ENCODE results near the gene ZNF598.

The ZNF598 gene

DNA sequence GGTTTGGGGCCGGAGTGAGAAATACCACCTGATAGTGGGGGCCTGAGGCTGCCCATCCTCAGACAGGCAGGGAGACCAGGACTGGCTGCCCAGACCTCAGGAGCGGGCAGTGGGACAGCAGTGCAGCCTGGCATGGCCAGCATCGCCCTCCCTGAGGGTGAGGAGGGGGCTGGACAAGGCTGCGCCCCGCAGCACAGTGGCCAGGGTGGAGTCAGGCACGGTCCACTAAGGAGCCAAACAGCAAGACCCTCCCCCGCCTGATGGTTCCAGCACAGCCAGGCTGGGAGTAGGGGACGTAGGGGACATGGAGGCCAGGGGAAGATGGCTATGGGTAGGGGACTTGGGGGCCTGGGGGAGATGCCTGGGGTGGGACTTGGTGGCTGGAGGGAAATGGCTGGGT is 3.3 kb downstream of the ZNF598 start:
- DNase-seq (ENCODE audit: low read depth): no peak

DNA sequence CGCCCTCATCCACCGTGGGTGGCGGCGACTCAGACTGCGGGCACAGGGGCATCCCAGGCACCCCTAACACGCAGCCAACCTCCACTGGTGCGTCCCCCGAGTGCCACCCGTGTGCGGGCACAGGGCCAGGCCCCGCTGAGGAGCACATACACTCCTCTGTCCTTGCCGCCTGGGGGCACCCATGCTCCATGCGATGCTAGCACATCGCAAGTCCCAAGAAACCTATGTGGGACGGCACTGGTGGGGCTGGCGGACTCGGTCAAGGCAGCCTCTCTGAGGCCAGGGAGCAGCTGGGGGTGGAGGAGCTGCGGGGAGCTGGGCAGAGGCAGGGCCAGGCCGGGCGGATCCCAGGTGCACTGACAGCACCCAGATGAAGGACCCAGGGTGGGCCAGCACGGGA is 4.0 kb downstream of the ZNF598 start:
- DNase-seq (ENCODE audit: low read depth): no peak

DNA sequence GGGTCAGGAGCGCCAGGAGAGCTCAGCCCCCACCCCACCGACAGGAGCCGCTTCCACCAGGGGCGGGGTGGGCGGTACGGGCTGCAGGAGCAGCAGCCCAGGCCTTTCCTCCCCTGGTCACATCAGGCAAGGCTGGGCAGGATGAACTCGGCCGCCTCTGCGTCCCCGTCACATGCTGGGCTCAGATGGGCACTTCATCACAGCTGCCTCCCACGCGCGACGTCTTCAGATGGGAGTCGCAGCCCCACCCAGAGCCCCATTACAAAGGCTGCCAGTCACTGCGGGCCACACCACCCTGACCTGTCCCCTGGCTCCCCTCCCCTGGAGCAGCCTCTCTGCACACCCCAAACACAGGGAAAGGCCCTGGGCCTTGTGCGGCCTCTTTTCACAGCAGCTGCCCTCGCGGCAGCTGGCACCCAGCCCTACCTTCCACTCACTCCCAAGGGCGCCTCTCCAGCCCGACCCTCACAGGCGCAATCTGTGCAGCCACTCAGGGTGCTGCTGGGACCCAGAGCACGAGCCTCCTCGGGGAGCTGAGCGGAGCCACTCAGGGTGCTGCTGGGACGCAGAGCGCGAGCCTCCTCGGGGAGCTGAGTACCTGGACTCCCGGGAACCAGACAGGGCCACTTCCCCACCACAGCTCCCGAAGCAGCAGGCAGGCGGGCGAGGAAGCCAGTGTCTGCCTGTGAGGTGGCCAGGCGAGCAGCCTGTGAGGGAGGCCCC is 4.7 kb downstream of the ZNF598 start:
- no peak for DNase-seq (ENCODE audit: low read depth)

DNA sequence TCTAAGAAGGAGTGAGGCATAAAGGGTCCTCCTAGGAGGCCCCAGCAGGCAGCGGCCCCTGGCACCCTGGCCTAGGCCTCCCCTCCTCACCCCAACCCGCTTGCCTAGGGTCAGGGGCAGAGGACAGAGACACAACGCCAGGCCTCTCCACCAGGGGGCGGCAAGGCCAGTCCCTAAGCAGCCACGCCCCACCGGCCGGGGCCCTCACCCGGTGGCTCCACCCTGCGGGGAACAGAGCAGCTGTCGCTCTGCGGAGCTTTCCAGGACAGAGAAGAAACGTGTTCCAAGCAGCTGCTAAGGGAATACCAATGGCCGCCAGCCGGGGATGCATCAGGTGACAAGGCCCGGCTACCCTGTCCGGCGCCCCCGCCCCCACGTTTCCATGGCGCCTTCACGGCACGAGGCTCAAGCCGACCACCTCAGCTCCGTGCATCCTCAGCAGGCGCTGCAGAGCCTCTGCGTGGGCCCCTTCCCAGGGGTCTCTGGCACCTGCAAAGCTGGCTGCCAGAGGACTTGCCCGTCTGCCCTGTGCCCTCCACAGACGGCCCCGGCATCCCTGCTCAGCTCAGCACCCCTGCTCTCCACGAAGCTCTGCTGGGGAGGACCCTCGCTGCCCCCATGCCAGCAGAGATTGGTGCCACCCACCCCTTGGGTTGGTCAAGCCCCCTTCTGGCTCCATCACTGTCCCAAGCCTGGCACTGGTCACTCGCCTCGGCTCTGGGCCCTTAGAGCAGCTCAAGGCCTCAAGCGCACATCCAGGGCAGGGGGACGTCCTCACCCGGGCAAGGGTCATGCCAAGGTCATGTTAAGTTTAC is 5.6 kb downstream of the ZNF598 start:
- DNase-seq (ENCODE audit: low read depth): peak; percentile 80

DNA sequence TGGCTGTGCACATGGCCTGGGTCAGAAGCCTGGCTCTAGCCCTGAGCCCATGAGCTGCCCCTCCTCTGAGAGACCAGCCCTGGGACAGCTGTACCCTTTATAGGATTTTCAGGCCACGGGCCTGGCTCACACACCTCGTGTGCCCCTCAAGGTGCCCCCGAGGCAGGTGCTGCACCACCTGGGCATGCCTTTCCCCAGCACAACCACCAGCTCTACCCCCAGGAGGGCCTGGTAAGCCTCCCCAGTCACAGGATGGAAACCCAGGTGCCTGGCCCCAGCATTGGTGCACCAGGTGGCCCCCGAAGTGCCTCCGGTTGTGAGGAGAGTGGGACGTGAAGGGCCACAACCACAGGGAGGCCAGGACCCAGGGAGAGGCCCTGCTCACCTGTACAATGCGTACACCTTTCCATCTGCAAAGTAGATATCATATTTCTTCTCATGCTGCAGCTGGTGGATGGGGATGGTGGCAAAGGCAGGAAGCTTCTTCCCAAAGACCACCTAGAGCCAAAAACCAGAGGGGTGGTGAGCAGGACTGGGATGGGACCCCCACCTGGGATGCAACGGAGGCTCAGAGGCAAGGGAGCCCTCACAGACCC is 6.3 kb downstream of the ZNF598 start:
- no peak for DNase-seq (ENCODE audit: low read depth)

DNA sequence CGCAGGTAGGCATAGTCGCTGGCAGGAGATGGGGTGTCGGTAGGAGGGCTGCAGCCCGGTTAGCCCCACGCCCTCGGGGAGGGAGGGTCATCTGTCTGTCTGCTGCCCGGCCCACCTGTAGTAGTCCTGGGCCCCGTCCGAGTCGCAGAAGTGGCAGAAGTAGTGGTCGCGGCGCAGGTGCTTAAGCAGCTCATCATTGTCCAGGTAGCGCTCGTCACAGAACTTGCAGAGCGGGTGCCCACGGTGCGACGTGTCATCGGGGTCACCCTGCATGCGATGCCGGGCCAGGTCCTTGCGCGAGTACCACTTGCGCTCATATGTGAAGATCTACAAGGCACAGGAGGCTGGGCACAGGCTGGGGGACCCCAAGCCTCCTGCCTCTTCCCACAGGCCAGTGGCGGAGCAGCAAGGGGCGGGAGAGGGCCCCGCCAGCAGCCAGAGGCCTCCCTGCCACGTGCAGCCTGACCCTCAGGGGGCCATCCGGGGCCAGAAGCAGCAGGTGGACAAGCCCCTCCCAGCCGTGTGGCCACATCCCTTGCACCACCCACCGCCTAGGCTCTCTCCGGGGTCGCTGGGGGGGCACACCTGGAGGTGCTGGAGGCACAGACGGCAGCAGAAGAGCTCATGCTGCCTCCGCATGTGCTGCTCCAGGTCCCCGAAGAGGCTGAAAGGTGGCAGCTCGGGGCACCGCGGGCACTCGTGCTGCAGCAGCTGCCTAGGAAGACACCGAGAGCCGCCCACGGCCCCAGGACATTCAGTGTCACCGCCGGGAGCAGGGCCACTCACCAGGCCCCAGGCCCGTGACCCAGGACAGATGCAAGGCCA is 7.0 kb downstream of the ZNF598 start:
- DNase-seq (ENCODE audit: low read depth): no peak

DNA sequence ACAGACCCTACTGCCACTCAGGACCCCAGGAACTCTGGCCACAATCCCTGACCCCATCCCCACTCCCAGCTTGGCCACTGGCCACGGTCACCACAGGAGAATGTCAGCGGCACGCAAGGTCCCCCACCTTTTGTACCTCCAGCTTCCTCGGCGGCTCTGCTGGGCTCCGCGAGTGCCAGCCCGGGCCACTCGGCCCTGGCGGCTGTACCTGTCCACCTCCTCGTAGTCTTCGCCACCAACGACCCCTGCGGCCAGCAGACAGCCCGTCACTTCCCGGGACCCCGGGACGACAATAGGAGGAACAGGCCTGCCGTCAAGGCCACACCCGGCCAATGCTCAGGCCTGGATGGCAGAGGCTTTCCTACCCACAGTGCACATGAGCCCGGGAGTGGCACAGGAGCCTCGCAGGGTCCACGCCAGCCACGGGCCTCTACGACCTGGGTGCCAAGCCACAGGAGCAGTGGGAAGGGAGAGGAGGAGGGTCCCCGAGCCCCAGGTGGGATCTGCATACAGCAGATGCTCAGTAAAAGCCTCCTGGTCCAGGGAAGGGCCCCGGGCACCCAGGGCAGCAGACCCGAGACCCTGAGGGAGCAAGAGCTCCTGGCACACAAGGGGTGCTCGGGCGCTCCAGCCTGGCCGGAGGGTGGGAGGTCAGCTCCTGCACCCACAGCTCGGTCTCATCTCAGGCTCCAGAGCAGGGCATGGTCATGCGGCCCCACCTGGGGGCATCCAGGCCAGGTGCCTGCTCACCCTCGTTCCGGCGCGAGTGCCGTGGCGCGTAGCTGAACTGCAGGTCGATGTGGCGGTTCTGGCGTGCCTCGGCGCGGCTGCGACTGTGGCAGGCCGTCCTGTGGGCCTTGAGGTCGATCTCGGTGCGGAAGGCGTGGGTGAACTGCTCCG is 7.9 kb downstream of the ZNF598 start:
- no peak for DNase-seq (ENCODE audit: low read depth)

DNA sequence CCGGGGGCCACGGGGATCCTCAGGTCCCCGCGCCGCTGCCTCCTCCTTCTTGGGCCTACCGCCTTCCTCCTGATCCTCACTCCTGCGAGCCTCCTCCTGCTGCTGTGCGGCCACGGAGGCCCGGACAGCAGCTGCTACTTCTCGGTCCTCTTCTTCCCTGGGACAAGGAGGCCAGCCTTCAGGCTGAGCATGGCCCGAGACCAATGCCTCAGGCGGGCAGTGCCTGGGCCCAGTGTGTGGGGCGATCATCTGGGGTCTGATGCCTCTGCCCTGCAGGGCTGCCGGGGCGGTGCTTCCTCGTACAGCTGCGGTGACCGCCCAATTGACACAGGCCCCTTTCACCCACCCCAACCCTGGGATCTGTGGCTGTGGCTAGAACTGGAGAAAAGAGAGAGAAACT is 8.6 kb downstream of the ZNF598 start:
- DNase-seq (ENCODE audit: low read depth): no peak

DNA sequence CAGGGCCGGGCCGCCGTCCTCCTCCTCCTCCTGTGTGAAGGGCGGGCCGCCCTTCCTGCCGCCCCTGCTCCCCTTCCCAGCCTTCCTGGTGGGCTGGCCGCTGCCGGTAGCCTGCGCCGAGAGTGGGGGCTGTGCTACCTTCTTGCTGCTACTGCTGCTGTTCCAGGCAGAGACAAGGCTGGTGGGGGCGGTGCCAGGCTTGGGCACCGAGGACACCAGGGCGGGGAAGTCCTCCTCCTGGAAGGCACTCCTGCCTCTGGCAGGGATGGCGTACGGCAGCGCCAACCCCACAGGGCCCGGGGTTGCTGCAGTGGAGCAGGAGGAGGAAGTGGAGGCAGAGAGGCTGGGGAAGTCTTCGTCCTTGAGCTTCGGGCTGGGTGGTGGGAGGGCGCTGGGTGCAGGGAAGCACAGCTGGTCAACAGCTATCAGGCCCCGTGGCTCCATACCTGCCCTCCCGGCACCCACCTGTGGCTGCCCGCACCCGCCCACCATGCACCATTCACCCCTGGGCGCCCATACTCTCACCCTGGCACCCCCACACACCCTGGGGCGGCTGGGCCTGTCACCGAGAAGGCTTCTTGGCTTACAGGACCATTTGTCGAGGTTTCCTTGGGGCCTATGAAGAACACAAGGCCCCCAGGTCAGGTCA is 9.6 kb downstream of the ZNF598 start:
- DNase-seq (ENCODE audit: low read depth): no peak

DNA sequence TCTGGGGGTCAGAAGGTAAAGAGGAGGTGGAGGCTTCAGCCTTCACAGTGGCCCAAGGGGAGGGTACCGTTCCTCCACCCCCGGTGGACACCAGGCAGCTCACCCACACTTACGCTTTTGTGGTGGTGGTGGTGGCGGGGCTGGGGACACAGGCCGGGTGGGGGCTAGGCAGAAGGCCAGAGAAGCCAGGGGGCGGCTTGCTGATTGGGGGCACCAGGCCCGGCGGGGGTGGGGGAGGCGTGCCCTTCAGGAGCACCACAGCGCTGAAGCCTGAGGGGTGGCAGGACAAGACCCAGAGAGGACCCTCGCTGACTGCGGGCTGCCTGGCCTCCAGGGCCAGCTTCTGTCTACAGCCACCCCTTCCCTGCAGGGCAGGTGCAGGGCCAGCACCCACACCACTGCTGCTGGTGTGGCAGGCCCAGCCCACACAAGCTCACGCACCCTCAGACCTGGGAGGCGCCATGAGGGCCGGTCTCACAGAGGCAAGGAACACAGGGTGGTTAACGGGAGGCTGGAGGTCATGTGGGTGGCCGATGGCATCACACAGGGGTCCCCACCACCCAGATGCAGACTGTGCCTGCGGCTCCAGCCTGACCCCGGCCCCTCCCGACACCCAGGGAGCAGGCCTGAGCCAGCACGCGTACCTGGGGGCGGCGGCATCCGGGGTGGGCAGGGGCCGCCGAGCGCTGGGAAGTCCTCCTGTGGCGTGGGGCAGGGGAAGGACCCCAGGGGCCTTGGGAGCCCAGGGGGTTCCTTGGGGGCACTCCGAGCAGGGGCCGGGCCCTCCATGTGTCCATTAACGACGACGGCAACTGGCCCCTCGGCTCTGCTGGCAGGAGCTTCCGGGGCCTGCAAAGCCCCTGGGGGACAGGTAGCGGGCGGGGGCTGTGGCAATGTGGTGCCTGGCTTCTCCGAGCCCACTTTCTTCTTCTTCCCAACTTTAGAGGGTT is 10.5 kb downstream of the ZNF598 start:
- no peak for DNase-seq (ENCODE audit: low read depth)

DNA sequence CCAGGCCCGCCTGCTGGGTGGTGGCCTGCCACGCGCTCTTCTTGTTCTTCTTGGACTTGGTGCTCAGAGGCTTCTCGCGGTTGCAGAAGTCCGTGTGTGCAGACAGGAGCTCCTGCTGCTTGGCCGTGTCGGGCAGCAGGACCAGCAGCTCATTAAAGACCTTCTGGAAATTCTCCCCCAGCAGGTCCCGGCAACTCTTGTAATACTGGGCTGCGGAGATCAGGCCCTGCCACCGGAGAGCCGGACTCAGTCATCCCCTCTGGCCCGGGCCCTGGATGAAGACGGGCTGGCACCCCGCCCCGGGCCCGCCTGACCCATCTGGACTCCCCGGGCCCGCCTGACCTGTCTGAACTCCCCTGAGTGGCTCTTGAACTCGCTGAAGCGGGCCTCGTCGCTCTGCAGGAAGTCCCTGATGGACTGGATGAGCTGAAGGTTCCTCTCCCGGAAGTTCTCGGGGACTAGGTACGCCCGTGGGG is 11.2 kb downstream of the ZNF598 start:
- DNase-seq (ENCODE audit: low read depth): no peak

DNA sequence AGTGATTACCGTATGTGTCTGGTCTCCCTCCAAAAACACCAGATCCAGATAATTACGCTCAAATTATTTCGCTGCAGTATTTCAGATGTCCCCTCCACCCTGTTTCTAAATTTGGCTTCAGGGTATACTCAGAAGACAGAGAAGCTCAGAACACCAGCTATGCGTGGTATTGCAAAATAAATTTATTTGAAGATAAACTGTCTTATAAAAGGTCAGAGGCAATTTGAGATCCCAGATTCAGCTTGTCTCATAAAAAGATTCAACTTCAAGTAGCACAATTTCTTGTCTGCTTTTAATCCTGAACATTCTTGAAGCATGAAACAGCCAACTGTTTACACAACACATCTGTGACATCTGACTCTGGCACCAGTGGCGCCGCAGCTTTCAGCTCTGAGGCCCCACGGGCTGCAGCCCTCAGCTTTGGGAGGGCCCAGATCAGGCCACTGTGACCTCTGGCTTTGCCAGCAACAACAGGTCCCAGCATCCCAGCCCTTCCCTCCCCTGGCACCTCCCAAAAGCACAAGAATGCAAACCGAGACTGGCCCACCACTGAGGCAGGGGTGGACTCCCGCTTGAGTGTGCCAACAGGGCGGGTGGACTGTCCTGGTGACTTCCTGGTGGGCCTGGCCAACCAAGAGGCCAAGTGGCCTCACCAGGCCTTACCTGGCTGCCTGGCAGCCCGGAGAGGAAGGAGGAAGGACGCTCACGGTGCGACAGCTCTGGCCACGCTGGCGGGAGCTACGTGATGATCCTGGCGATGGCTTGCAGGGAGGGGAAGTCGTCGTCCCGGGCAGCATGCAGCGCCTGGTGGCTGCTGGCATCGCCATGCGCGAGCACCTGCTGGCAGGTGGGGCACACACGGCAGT is 11.9 kb downstream of the ZNF598 start:
- DNase-seq (ENCODE audit: low read depth): no peak

DNA sequence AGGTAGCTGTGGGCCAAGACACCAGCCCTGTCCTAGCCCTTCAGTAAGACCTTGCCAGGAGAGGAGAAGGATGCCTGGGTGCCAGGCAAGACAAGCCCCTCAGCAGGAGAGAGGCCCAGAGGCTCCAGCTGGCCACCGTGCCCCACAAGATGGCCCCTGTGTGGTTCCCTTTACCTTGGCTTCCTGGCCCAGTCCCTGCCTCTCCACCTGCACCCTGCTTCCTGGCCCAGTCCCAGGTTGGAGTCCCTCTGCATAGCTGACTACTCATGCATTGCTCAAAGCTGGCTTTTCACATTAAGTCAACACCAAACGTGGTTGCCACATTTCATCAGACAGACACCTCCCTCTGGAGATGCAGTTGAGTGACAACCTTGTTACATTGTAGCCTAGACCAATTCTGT is 15.9 kb downstream of the ZNF598 start:
- DNase-seq (ENCODE audit: low read depth): no peak

DNA sequence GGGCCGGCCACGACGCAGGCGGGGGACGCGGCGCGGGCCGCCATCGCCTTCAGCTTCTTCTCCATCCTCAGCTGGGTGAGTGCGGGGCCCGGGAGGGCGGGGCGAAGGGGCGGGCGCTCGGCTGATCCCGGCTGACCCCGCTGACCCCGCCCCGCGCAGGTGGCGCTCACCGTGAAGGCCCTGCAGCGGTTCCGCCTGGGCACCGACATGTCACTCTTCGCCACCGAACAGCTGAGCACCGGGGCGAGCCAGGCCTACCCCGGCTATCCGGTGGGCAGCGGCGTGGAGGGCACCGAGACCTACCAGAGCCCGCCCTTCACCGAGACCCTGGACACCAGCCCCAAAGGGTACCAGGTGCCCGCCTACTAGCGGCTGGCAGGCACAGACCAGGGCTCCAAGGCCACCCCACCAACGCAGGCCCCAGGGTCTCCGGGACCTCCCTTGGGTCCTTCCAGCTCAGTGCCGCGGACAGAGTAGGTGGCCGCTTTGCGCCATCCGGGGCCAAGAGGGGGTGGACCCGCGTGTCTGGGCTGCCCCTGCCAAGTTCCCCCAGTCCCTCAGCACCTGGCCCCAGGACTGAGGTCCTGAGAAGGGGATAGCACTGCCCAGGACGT is 16.8 kb downstream of the ZNF598 start:
- DNase-seq (ENCODE audit: low read depth): no peak

DNA sequence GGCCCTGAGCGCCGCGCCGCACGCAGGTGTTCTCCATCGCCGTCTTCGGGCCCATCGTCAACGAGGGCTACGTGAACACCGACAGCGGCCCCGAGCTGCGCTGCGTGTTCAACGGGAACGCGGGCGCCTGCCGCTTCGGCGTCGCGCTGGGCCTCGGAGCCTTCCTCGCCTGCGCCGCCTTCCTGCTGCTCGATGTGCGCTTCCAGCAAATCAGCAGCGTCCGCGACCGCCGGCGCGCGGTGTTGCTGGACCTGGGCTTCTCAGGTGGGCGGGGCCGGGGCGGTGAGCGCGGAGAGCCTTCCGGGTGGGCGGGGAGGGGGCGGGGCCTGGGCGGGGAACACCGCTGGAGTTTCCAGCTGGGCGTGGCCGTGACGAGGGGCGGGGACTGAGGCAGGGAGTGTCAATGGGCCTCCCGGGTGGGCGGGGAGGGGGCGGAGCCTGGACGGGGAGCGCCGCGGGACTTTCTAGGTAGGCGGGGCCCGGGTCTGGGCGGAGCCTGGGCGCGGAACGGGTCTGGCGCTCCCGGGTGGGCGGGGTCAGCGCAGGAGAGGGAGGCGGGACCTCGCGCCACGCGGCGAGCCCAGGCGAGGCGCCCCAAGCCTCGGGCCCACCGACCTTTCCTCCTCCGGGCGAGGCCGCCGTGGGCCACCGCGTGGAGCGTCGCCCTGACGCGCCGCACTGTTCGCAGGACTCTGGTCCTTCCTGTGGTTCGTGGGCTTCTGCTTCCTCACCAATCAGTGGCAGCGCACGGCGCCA is 17.5 kb downstream of the ZNF598 start:
- DNase-seq (ENCODE audit: low read depth): peak; percentile 99

DNA sequence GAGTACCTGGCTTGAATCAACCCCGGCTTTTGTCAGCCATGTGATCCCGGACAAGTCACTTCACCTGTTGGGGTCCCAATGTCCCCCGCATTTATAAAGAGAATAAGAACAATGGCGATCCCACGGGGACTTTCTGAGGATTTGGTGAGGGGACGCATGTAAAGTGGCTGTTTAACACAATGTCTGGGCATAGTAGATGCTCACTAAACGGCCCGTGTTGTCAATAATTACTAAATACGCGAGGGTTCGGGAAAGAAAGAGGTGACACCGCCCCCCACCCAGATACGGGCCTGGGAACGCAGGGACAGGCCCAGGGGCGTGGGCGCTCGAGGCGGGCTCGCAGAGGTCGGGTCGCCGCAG is 18.1 kb downstream of the ZNF598 start:
- DNase-seq (ENCODE audit: low read depth): no peak

DNA sequence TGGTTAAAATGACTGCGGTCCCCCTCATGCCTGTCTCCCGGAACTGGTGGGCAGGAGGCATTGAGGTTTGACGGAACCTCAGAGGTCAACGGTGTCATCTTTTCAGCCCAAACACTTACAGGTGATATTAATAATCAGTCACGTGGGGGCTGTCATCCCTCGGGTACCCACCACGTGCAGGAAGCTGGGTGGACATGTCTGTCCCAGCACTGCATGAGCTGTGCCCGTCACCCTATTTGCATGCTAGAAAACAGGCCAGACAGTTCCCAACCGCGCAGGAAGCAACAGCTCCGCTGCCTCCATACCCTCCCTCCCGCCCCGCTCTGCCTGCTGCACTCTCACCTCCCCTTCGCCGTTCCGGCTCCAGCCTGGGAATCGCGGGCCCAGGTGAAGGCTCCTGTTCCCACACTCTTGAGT is 18.5 kb downstream of the ZNF598 start:
- DNase-seq (ENCODE audit: low read depth): peak; percentile 35
